GM12864 (cell line): ENCODE data around the gene DKK3.

Experiments
- DNase-seq: peaks from one replicate; pipeline ENCODE4 v3.0.0-alpha.2; 2011; ENCODE audit warnings: low read depth
- H3K4me3 ChIP-seq: 2 replicates; pipeline ENCODE4 v1.5.1; 2011; ENCODE audit warnings: mild to moderate bottlenecking, low read depth, low read length, control low read depth
- CTCF ChIP-seq: IDR thresholded peaks from 2 replicates; pipeline ENCODE4 v1.5.1; 2011; ENCODE audit warnings: low read depth, mild to moderate bottlenecking, moderate library complexity, low read length, control low read depth, inconsistent platforms; ENCODE audit errors: missing control alignments

DKK3 gene

GRCh38 chr11:12050470-12051286, 42.3 kb upstream of the DKK3 start:
- TF ChIP-seq CTCF = no peak
- H3K4me3 ChIP-seq = no peak overlapping the region
- no peak for DNase-seq

GRCh38 chr11:12048936-12049790, 40.7 kb upstream of the DKK3 start:
- no peak for TF ChIP-seq CTCF
- no peak for DNase-seq
- H3K4me3 ChIP-seq = no peak overlapping the region

GRCh38 chr11:12046636-12047236, 38.3 kb upstream of the DKK3 start:
- no peak for TF ChIP-seq CTCF
- no peak for DNase-seq
- no peak overlapping the region for H3K4me3 ChIP-seq

- TF ChIP-seq CTCF = no peak
- no peak for DNase-seq
- no peak overlapping the region for H3K4me3 ChIP-seq
These were observed 37.6 kb upstream of the DKK3 start for GRCh38 chr11:12045914-12046635.

- no peak for DNase-seq
- H3K4me3 ChIP-seq = no peak overlapping the region
- TF ChIP-seq CTCF = no peak
These were observed 36.4 kb upstream of the DKK3 start for GRCh38 chr11:12044799-12045198.

- no peak for DNase-seq
- H3K4me3 ChIP-seq = no peak overlapping the region
- TF ChIP-seq CTCF = peak; percentile 86
These were observed 35.7 kb upstream of the DKK3 start for GRCh38 chr11:12043959-12044791.
